ENCODE measurements around the gene ZNF90.
"Not testable (repeated sequence)": the region's sequence is repeated elsewhere in the genome, so short reads cannot be mapped to it uniquely, and the experiment has no call there.

GRCh38 chr19:20058738-20059137 lies 19.1 kb upstream of the ZNF90 start:
- not testable (repeated sequence) for TF ChIP-seq STAT1 (IDR thresholded peaks at IDR 0.05; ENCODE audit: unreplicated experiment); CTCF (conservative IDR thresholded peaks at IDR 0.05; ENCODE audit: low read depth in 2 of 2); POLR2AphosphoS5 (IDR thresholded peaks at IDR 0.05; ENCODE audit: low read depth); EZH2phosphoT487 (IDR thresholded peaks at IDR 0.05; ENCODE audit: unreplicated experiment); JUNB (IDR thresholded peaks at IDR 0.05; ENCODE audit: unreplicated experiment); CREB1 (CRISPR knock-in tag; IDR thresholded peaks at IDR 0.05; ENCODE audit: low read depth); REST (IDR thresholded peaks at IDR 0.05; ENCODE audit: unreplicated experiment); EZH2 (IDR thresholded peaks at IDR 0.05; ENCODE audit: low read depth, unreplicated experiment); ETS1 (IDR thresholded peaks at IDR 0.05); ZNF114 (CRISPR knock-in tag; IDR thresholded peaks at IDR 0.05); ZNF462 (CRISPR knock-in tag; IDR thresholded peaks at IDR 0.05)

All from GM23338 (cell line).